T-cell (primary cell): ENCODE results near the gene DLGAP1. TPM values are rescaled to one million over a fixed set of nuclear protein-coding genes. Genes with fewer than 3 reads are reported as not detected.

ENCODE experiments used
- ATAC-seq, 4 experiments: fragments of 200-7000 bp in 3 of 4; fragments of 150-1000 bp in 1 of 4; cut with Tn5 transposase; replicated peaks in 1 of 4; 1 replicate in 3 of 4; 2 replicates in 1 of 4; pipeline ENCODE4 v1.10.0; 2021; ENCODE audit warnings: moderate library complexity in 3 of 4, mild to moderate bottlenecking in 2 of 4, moderate number of reproducible peaks in 1 of 4
- CTCF ChIA-PET, 2 donors: fragments of 300-600 bp; sonication (Branson Sonifier 250); formaldehyde crosslinking; loops; one replicate each; lab custom pipeline; 2022; ENCODE audit warnings: antibody characterized with exemption in 2 of 2; lab: Charles Lee
- POLR2A ChIA-PET, 2 donors: fragments of 300-600 bp; sonication (Branson Sonifier 250); formaldehyde crosslinking; loops; one replicate each; lab custom pipeline; 2022; ENCODE audit warnings: antibody characterized with exemption in 2 of 2; lab: Charles Lee
- DNase-seq, 35 experiments: peaks; one replicate each; pipeline versions ENCODE4 v3.0.0 to v3.0.0-alpha.2; 2013 to 2023
- H3K27ac ChIP-seq: one replicate; pipeline ENCODE4 v1.5.1; 2013; ENCODE audit warnings: low read length
- H3K27me3 ChIP-seq, 2 experiments: replicated peaks in 1 of 2; 1 replicate in 1 of 2; 2 replicates in 1 of 2; pipeline versions ENCODE4 v1.6.1 to v1.7.0; 2013; ENCODE audit warnings: low read length in 1 of 2, mixed read lengths in 1 of 2; ENCODE audit not compliant: control insufficient read depth in 2 of 2, insufficient read depth in 2 of 2; ENCODE audit errors: extremely low read depth in 1 of 2
- H3K36me3 ChIP-seq, 2 donors: 1 replicate in 1 of 2; 2 replicates in 1 of 2; pipeline versions ENCODE4 v1.6.1 to v1.7.0; 2013; ENCODE audit warnings: low read length in 1 of 2; ENCODE audit not compliant: control insufficient read depth in 2 of 2, insufficient read depth in 1 of 2; ENCODE audit errors: extremely low read depth in 1 of 2
- H3K4me1 ChIP-seq, 2 experiments: 1 replicate in 1 of 2; 2 replicates in 1 of 2; pipeline versions ENCODE4 v1.6.1 to v1.7.0; 2013; ENCODE audit warnings: low read length in 2 of 2, mixed read lengths in 1 of 2; ENCODE audit not compliant: insufficient read depth in 2 of 2, control insufficient read depth in 1 of 2; ENCODE audit errors: extremely low read depth in 1 of 2
- H3K4me3 ChIP-seq, 2 donors: 1 replicate in 1 of 2; 2 replicates in 1 of 2; pipeline versions ENCODE4 v1.5.1 to v1.7.0; 2013; ENCODE audit warnings: mild to moderate bottlenecking in 2 of 2, low read length in 1 of 2, moderate library complexity in 1 of 2; ENCODE audit not compliant: control insufficient read depth in 1 of 2; ENCODE audit errors: extremely low read depth in 1 of 2
- H3K9me3 ChIP-seq: 2 replicates; pipeline ENCODE4 v1.7.0; 2013
- H3K27ac Mint-ChIP-seq, 2 donors: one replicate each; pipeline ENCODE4 v1.8.0; 2020 to 2021; ENCODE audit warnings: mild to moderate bottlenecking in 2 of 2, mixed read lengths in 2 of 2
- H3K27me3 Mint-ChIP-seq, 2 donors: one replicate each; pipeline ENCODE4 v1.8.0; 2021 to 2022; ENCODE audit warnings: mixed read lengths in 2 of 2
- H3K36me3 Mint-ChIP-seq: one replicate; pipeline ENCODE4 v1.8.0; 2021; ENCODE audit warnings: mixed read lengths
- H3K4me1 Mint-ChIP-seq, 3 donors: one replicate each; pipeline ENCODE4 v1.8.0; 2020 to 2022; ENCODE audit warnings: mixed read lengths in 3 of 3, mild to moderate bottlenecking in 1 of 3
- H3K4me3 Mint-ChIP-seq, 3 donors: one replicate each; pipeline ENCODE4 v1.8.0; 2020 to 2022; ENCODE audit warnings: mild to moderate bottlenecking in 3 of 3, mixed read lengths in 3 of 3, moderate library complexity in 3 of 3
- H3K9me3 Mint-ChIP-seq, 3 donors: one replicate each; pipeline ENCODE4 v1.8.0; 2020 to 2022; ENCODE audit warnings: mixed read lengths in 3 of 3
- WGBS: methylation state at CpG from one replicate; pipeline ENCODE4 v1.1.5; 2013; ENCODE audit warnings: missing lambda C conversion rate; ENCODE audit not compliant: insufficient coverage; 5-methylcytosine and 5-hydroxymethylcytosine counted together
- total RNA-seq, 35 experiments: library from RNA in 6 of 35; stranded (reverse) in 6 of 35; fragments of 120-200 nt in 1 of 35; gene quantifications; one replicate each; pipeline versions ENCODE4 v1.2.1 to v1.2.4 and lab custom pipeline; 2013 to 2026

The DLGAP1 gene
- total RNA-seq, 5 donors from 2014 or later (not counting 1 experiment from before 2014, with no cell fraction given) = 0.25 to 1.8 (median 0.26) TPM

- H3K4me3 Mint-ChIP-seq = no peak overlapping the region
- H3K27me3 Mint-ChIP-seq = no peaks in the 10 kb centered on the region
- no peak overlapping the region for H3K27ac Mint-ChIP-seq
- H3K9me3 Mint-ChIP-seq = no peaks in the 10 kb centered on the region
- no peaks in the 10 kb centered on the region for H3K36me3 Mint-ChIP-seq
- POLR2A ChIA-PET = no interaction called here
- DNase-seq (no peak), ATAC-seq (no peak)
- H3K27ac ChIP-seq = no peak overlapping the region
- CTCF ChIA-PET = no interaction called here
- no CpG with 5 or more reads among the region's 1 CpG for WGBS
- H3K27me3 ChIP-seq = no peaks in the 10 kb centered on the region
- H3K4me1 ChIP-seq = no peaks in the 10 kb centered on the region
- no peak overlapping the region for H3K4me3 ChIP-seq
- no peaks in the 10 kb centered on the region for H3K9me3 ChIP-seq
- H3K4me1 Mint-ChIP-seq = no peaks in the 10 kb centered on the region
- no peaks in the 10 kb centered on the region for H3K36me3 ChIP-seq
These were observed 882.3 kb downstream of the DLGAP1 start for GRCh38 chr18:3572761-3573160.

GRCh38 chr18:3566851-3567250 is 888.3 kb downstream of the DLGAP1 start:
- Histone ChIP-seq H3K36me3 (no peaks in the 10 kb centered on the region), H3K27me3 (no peaks in the 10 kb centered on the region), H3K4me1 (no peaks in the 10 kb centered on the region), H3K4me3 (no peak overlapping the region), H3K27ac (no peak overlapping the region), H3K9me3 (no peaks in the 10 kb centered on the region)
- H3K4me1 Mint-ChIP-seq = no peaks in the 10 kb centered on the region
- ATAC-seq (no peak), DNase-seq (no peak)
- no peak overlapping the region for H3K27ac Mint-ChIP-seq
- no peaks in the 10 kb centered on the region for H3K27me3 Mint-ChIP-seq
- peaks cover 8 to 14% (median 10%) of the 10 kb centered on the region in 3 donors for H3K9me3 Mint-ChIP-seq
- CTCF ChIA-PET = no interaction called here
- POLR2A ChIA-PET = no interaction called here
- H3K36me3 Mint-ChIP-seq = no peaks in the 10 kb centered on the region
- H3K4me3 Mint-ChIP-seq = no peak overlapping the region

GRCh38 chr18:3560755-3561154 is 894.4 kb downstream of the DLGAP1 start:
- H3K27ac ChIP-seq = no peak overlapping the region
- ChIA-PET POLR2A (no interaction called here), CTCF (interaction anchor here in 1 of 2 donors (0.8 kb wide), 1 partner anchor 40 kb away, joined by 4 read pairs; no protein-coding TSS in a partner anchor)
- no peak overlapping the region for H3K4me3 Mint-ChIP-seq
- H3K9me3 Mint-ChIP-seq = peaks cover 8 to 14% (median 10%) of the 10 kb centered on the region in 3 donors
- H3K4me3 ChIP-seq = no peak overlapping the region
- no peaks in the 10 kb centered on the region for H3K4me1 Mint-ChIP-seq
- DNase-seq = no peak
- ATAC-seq = no peak
- no peaks in the 10 kb centered on the region for H3K36me3 ChIP-seq
- H3K27me3 Mint-ChIP-seq = no peaks in the 10 kb centered on the region
- no peaks in the 10 kb centered on the region for H3K4me1 ChIP-seq
- no peaks in the 10 kb centered on the region for H3K27me3 ChIP-seq
- H3K27ac Mint-ChIP-seq = no peak overlapping the region
- no peaks in the 10 kb centered on the region for H3K9me3 ChIP-seq
- H3K36me3 Mint-ChIP-seq = no peaks in the 10 kb centered on the region
- 100% methylated on average over 1 of the region's 3 CpGs for WGBS

- CTCF ChIA-PET = interaction anchor here in 1 of 2 donors (0.5 kb wide), 1 partner anchor 47 kb away, joined by 4 read pairs; no protein-coding TSS in a partner anchor
- POLR2A ChIA-PET = no interaction called here
- H3K27me3 Mint-ChIP-seq = no peaks in the 10 kb centered on the region
- ATAC-seq (no peak), DNase-seq (no peak)
- Histone ChIP-seq H3K4me1 (no peaks in the 10 kb centered on the region), H3K27ac (no peak overlapping the region), H3K27me3 (no peaks in the 10 kb centered on the region), H3K4me3 (no peak overlapping the region), H3K36me3 (no peaks in the 10 kb centered on the region), H3K9me3 (no peaks in the 10 kb centered on the region)
- no peaks in the 10 kb centered on the region for H3K36me3 Mint-ChIP-seq
- no peak overlapping the region for H3K27ac Mint-ChIP-seq
- no peaks in the 10 kb centered on the region for H3K9me3 Mint-ChIP-seq
- H3K4me3 Mint-ChIP-seq = no peak overlapping the region
- no peaks in the 10 kb centered on the region for H3K4me1 Mint-ChIP-seq
- WGBS = no CpG with 5 or more reads among the region's 2 CpGs
These were observed 900.2 kb downstream of the DLGAP1 start for GRCh38 chr18:3554811-3555427.

GRCh38 chr18:3554091-3554601 is 901.0 kb downstream of the DLGAP1 start:
- H3K4me3 Mint-ChIP-seq = no peak overlapping the region
- ChIA-PET POLR2A (no interaction called here), CTCF (interaction anchor here in 1 of 2 donors (0.5 kb wide), 1 partner anchor 47 kb away, joined by 4 read pairs; no protein-coding TSS in a partner anchor)
- no peaks in the 10 kb centered on the region for H3K36me3 Mint-ChIP-seq
- whole genome bisulfite sequencing = 94% methylated on average over 6 of the region's 9 CpGs
- Histone ChIP-seq H3K27me3 (no peaks in the 10 kb centered on the region), H3K36me3 (no peaks in the 10 kb centered on the region), H3K4me1 (no peaks in the 10 kb centered on the region), H3K9me3 (no peaks in the 10 kb centered on the region), H3K4me3 (no peak overlapping the region), H3K27ac (no peak overlapping the region)
- DNase-seq (no peak), ATAC-seq (no peak)
- H3K27ac Mint-ChIP-seq = no peak overlapping the region
- H3K27me3 Mint-ChIP-seq = no peaks in the 10 kb centered on the region
- no peaks in the 10 kb centered on the region for H3K9me3 Mint-ChIP-seq
- no peaks in the 10 kb centered on the region for H3K4me1 Mint-ChIP-seq

- ATAC-seq (no peak), DNase-seq (no peak)
- Mint-ChIP-seq H3K4me3 (no peak overlapping the region), H3K27ac (no peak overlapping the region), H3K4me1 (no peaks in the 10 kb centered on the region), H3K36me3 (no peaks in the 10 kb centered on the region), H3K9me3 (no peaks in the 10 kb centered on the region), H3K27me3 (no peaks in the 10 kb centered on the region)
- 86% methylated on average over 3 of the region's 3 CpGs for WGBS
- no peak overlapping the region for H3K27ac ChIP-seq
- POLR2A ChIA-PET = no interaction called here
- no peak overlapping the region for H3K4me3 ChIP-seq
- H3K9me3 ChIP-seq = no peaks in the 10 kb centered on the region
- no peaks in the 10 kb centered on the region for H3K36me3 ChIP-seq
- no peaks in the 10 kb centered on the region for H3K4me1 ChIP-seq
- CTCF ChIA-PET = interaction anchor here in 1 of 2 donors (0.6 kb wide), 1 partner anchor 254 kb away, joined by 8 read pairs; no protein-coding TSS in a partner anchor
- H3K27me3 ChIP-seq = no peaks in the 10 kb centered on the region
These were observed 902.8 kb downstream of the DLGAP1 start for GRCh38 chr18:3552305-3552704.
